ENCODE measurements around the gene LHFPL3.
"Not testable (repeated sequence)": the region's sequence is repeated elsewhere in the genome, so short reads cannot be mapped to it uniquely, and the experiment has no call there.

Gene LHFPL3

DNA sequence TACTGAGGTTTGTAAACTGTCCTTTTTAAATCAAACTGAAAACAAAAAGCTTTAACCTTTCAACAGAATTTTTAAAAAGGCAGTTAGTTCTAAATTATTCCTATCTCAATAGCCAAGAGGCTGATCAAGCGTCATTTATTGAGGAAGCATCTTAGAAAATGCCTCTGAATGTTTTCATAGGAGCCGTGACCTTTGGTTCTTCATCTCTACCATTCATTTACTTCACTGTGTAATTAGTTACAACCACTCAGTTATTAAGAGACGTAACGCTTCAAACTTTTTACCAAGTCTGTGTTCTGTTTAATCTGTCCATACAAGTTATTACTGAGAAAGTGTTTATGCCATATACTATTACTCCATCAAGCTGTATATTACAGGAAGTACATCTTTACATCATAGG is 578.2 kb downstream of the LHFPL3 start:
- H3K4me1 Mint-ChIP-seq (ENCODE audit: low read depth): no peaks in the 10 kb centered on the region

GRCh38 chr7:104908636-104909035 is 580.2 kb downstream of the LHFPL3 start:
- H3K27ac Mint-ChIP-seq: no peak overlapping the region
- H3K27me3 Mint-ChIP-seq (ENCODE audit: low read depth): peaks cover 21% of the 10 kb centered on the region
- no peaks in the 10 kb centered on the region for H3K36me3 Mint-ChIP-seq (ENCODE audit: low read depth)
- no peaks in the 10 kb centered on the region for H3K9me3 Mint-ChIP-seq
- no peak overlapping the region for H3K4me3 Mint-ChIP-seq
- no peaks in the 10 kb centered on the region for H3K4me1 Mint-ChIP-seq (ENCODE audit: low read depth)

More for the DNA sequence above, 578.2 kb downstream of the LHFPL3 start:
- Mint-ChIP-seq H3K27me3 (ENCODE audit: low read depth) (peaks cover 21% of the 10 kb centered on the region), H3K27ac (no peak overlapping the region), H3K4me3 (no peak overlapping the region), H3K9me3 (no peaks in the 10 kb centered on the region), H3K36me3 (ENCODE audit: low read depth) (no peaks in the 10 kb centered on the region)

DNA sequence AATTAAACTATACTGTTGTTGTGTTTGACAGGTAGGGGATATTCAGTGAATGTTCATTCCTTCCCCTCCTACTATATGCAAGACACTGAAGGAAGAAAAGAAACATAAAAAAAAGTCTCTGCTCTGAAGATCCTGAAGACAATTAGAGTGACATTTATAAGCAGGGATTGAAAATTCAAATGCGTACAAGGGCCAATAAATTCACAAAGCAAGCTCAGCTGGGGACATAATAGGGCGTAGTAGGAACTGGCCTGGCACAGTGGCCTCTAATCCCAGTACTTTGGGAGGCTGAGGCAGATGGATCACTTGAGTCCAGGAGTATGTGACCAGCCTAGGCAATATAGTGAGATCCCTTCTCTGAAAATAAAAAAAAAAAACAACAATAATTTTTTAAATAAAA is 580.7 kb downstream of the LHFPL3 start:
- H3K27me3 Mint-ChIP-seq (ENCODE audit: low read depth): peaks cover 24% of the 10 kb centered on the region
- no peaks in the 10 kb centered on the region for H3K9me3 Mint-ChIP-seq
- H3K4me3 Mint-ChIP-seq: no peak overlapping the region
- no peaks in the 10 kb centered on the region for H3K4me1 Mint-ChIP-seq (ENCODE audit: low read depth)
- no peak overlapping the region for H3K27ac Mint-ChIP-seq
- no peaks in the 10 kb centered on the region for H3K36me3 Mint-ChIP-seq (ENCODE audit: low read depth)

DNA sequence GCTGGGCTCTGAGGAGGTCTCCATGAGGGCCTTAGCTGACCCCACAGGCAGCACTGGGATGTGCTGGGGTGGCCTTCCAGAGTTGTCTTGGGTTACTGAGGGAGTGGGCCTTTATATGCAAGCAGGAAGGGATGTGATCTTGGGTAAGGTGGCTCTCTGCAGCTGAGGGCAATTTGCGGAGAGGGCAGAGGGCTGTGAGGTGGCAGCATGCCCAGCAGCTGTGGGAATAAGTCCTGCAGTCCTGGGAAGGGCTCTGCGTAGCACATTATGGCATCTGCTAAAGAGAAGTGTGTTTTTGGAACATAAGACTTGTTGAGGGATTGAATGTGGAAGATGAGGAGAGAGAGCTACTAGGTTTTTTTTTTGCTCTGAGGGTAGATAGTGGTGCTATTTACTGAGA is 586.0 kb downstream of the LHFPL3 start:
- no peaks in the 10 kb centered on the region for H3K9me3 Mint-ChIP-seq
- H3K4me3 Mint-ChIP-seq: no peak overlapping the region
- no peak overlapping the region for H3K27ac Mint-ChIP-seq
- H3K4me1 Mint-ChIP-seq (ENCODE audit: low read depth): peaks cover 2% of the 10 kb centered on the region
- no peaks in the 10 kb centered on the region for H3K36me3 Mint-ChIP-seq (ENCODE audit: low read depth)
- peaks cover 23% of the 10 kb centered on the region for H3K27me3 Mint-ChIP-seq (ENCODE audit: low read depth)

- Mint-ChIP-seq H3K4me1 (ENCODE audit: low read depth) (peaks cover 8% of the 10 kb centered on the region), H3K36me3 (ENCODE audit: low read depth) (no peaks in the 10 kb centered on the region), H3K9me3 (no peaks in the 10 kb centered on the region), H3K4me3 (no peak overlapping the region), H3K27me3 (ENCODE audit: low read depth) (peaks cover 3% of the 10 kb centered on the region), H3K27ac (no peak overlapping the region)
Observed at GRCh38 chr7:104921596-104921995, 593.2 kb downstream of the LHFPL3 start.

GRCh38 chr7:104922182-104923009 is 594.0 kb downstream of the LHFPL3 start:
- Mint-ChIP-seq H3K4me3 (no peak overlapping the region), H3K36me3 (ENCODE audit: low read depth) (no peaks in the 10 kb centered on the region), H3K27ac (no peak overlapping the region), H3K27me3 (ENCODE audit: low read depth) (peaks cover 3% of the 10 kb centered on the region), H3K9me3 (no peaks in the 10 kb centered on the region), H3K4me1 (ENCODE audit: low read depth) (peaks cover 8% of the 10 kb centered on the region)

DNA sequence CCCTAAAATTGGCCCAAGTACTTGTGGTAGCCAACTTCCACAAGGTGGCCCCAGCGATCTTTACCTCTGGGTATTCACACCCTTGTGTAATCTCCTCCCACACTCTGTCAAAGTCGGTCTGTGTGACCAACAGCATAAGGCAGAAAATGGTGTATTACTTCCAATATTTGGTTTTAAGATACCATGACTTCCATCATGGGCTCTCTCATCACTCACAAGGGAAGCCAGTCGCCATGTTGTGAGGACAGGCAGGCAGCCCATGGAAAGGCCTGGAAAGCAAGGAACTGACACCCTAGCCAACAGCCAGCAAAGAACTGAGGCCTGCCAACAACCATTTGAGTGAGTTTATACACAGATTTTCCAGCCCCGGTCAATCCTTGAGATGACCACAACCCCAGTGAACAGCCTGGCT is 594.6 kb downstream of the LHFPL3 start:
- peaks cover 8% of the 10 kb centered on the region for H3K4me1 Mint-ChIP-seq (ENCODE audit: low read depth)
- H3K36me3 Mint-ChIP-seq (ENCODE audit: low read depth): no peaks in the 10 kb centered on the region
- peak overlapping the region; percentile 18 for H3K27ac Mint-ChIP-seq
- H3K4me3 Mint-ChIP-seq: no peak overlapping the region
- peaks cover 3% of the 10 kb centered on the region for H3K27me3 Mint-ChIP-seq (ENCODE audit: low read depth)
- H3K9me3 Mint-ChIP-seq: no peaks in the 10 kb centered on the region

DNA sequence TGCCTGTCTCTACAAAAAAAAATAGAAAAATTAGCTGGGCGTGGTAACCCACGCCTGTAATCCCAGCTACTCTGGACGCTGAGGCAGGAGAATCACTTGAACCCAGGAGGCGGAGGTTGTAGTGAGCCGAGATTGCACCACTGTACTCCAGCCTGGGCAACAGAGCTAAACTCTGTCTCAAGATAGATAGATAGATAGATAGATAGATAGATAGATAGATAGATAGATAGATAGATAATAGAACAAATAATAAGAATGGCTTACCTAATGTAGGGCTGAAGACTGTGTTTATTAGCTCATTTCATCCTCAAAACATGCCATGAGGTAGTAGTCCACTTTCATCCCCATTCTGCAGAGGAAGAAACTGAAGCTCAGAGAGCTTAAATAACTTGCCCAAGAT is 597.8 kb downstream of the LHFPL3 start:
- not testable (repeated sequence) for H3K4me3 Mint-ChIP-seq; H3K27ac Mint-ChIP-seq; H3K36me3 Mint-ChIP-seq (ENCODE audit: low read depth); H3K9me3 Mint-ChIP-seq; H3K27me3 Mint-ChIP-seq (ENCODE audit: low read depth)
- H3K4me1 Mint-ChIP-seq (ENCODE audit: low read depth): peaks cover 11% of the 10 kb centered on the region

DNA sequence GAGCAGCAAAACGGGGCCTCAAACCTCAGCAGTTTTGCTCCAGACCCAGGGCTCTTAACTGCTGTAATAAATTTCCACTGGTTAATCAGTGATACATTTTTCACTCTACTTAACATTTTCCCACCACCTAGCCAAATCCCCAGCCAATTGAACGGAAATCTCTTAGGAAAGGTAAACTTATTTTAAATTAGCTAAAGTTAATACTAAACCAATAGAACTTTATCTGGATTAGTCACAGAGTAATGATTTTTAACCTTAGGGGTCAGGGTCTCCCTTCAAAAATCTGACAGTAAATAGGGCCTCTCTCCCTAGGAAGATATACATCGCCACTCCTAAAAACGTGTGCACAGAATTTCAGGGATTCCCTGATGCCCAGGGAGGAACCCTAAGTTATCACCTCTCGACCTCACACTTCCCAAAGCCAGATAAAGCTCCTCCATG is 598.2 kb downstream of the LHFPL3 start:
- no peak overlapping the region for H3K4me3 Mint-ChIP-seq
- no peaks in the 10 kb centered on the region for H3K27me3 Mint-ChIP-seq (ENCODE audit: low read depth)
- H3K4me1 Mint-ChIP-seq (ENCODE audit: low read depth): peaks cover 13% of the 10 kb centered on the region
- H3K27ac Mint-ChIP-seq: no peak overlapping the region
- H3K36me3 Mint-ChIP-seq (ENCODE audit: low read depth): no peaks in the 10 kb centered on the region
- H3K9me3 Mint-ChIP-seq: no peaks in the 10 kb centered on the region

- Mint-ChIP-seq H3K27ac (no peak overlapping the region), H3K4me1 (ENCODE audit: low read depth) (peaks cover 13% of the 10 kb centered on the region), H3K4me3 (no peak overlapping the region), H3K9me3 (no peaks in the 10 kb centered on the region), H3K27me3 (ENCODE audit: low read depth) (no peaks in the 10 kb centered on the region), H3K36me3 (ENCODE audit: low read depth) (no peaks in the 10 kb centered on the region)
Observed at GRCh38 chr7:104927055-104927454, 598.7 kb downstream of the LHFPL3 start.

DNA sequence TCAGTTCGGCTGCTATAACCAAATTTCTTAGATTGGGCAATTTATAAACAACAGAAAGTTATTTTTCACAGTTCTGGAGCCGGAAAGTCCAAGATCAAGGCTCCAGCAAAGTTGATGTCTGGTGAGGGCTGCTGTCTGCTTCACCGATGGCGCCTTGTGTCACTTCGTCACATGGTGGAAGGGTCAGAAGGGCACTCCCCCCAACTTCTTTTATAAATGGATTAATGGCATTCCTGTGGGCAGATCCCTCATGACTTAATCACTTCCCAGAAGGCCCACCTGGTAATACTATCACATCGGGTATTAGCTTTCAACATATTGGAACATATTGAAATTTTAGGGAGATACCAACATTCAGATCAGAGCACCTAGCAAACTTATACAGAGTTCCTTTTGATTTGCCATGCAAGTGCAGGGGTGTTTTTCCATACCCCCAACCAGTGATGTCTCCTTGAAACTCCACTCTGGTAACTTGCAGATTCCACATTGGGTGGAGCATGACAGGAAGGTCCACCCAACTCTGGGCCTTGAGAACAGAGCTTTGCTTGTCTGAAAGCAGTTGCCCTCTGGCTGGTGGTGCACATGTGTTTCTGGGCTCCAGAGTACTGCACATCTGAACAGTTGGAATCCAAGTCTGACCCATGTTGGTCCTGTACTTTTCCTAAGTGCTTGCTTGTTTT is 600.5 kb downstream of the LHFPL3 start:
- Mint-ChIP-seq H3K36me3 (ENCODE audit: low read depth) (no peaks in the 10 kb centered on the region), H3K9me3 (no peaks in the 10 kb centered on the region), H3K4me3 (no peak overlapping the region), H3K4me1 (ENCODE audit: low read depth) (peaks cover 7% of the 10 kb centered on the region), H3K27me3 (ENCODE audit: low read depth) (no peaks in the 10 kb centered on the region), H3K27ac (no peak overlapping the region)

- H3K4me1 Mint-ChIP-seq (ENCODE audit: low read depth): peaks cover 7% of the 10 kb centered on the region
- H3K9me3 Mint-ChIP-seq: no peaks in the 10 kb centered on the region
- H3K36me3 Mint-ChIP-seq (ENCODE audit: low read depth): no peaks in the 10 kb centered on the region
- no peak overlapping the region for H3K27ac Mint-ChIP-seq
- no peak overlapping the region for H3K4me3 Mint-ChIP-seq
- H3K27me3 Mint-ChIP-seq (ENCODE audit: low read depth): no peaks in the 10 kb centered on the region
Observed at GRCh38 chr7:104929921-104930320, 601.5 kb downstream of the LHFPL3 start.

DNA sequence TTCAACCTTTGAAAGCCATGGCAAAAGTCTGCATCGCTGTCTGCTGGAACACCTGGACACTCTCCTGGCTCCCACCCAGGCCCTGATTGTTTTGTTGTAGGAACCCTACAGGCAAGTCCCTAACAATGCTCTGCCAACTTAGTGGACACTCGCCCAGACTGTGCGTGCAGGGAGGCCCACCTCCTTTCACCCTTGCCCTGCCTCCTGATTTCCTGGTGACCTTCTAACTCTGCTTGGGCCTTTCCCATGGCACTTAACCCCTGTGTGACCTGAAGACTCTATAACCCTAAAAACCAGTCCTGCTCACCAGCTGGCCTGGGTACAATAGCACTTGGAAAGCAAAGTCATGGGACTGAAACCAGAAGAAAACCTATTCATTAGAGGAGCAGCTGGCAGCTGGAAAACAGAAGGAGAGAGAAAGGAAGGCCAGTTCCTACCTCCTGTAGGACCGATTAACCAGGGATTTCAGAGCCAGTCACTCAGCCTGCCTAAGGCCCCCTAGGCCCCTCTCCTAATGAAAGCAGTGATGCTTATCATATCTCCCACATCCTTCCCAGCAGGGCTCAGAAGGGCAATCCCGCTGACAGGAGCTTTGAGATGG is 602.9 kb downstream of the LHFPL3 start:
- H3K4me3 Mint-ChIP-seq: no peak overlapping the region
- no peaks in the 10 kb centered on the region for H3K9me3 Mint-ChIP-seq
- H3K27ac Mint-ChIP-seq: no peak overlapping the region
- no peaks in the 10 kb centered on the region for H3K27me3 Mint-ChIP-seq (ENCODE audit: low read depth)
- H3K4me1 Mint-ChIP-seq (ENCODE audit: low read depth): peaks cover 7% of the 10 kb centered on the region
- H3K36me3 Mint-ChIP-seq (ENCODE audit: low read depth): no peaks in the 10 kb centered on the region

DNA sequence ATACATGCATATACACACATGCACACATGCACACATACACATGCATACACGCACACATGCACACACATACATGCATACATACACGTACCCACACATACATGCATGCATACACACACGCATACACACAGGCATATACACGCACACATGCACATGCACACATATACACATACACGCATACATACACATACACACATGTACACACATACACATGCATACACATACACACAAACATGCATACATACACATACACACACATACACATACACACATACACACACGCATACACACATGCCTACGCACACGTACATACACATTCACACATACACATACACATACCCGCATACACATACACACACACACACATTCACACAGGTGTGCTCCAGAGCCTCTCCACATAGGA is 604.6 kb downstream of the LHFPL3 start:
- Mint-ChIP-seq H3K27me3 (ENCODE audit: low read depth) (no peaks in the 10 kb centered on the region), H3K36me3 (ENCODE audit: low read depth) (no peaks in the 10 kb centered on the region), H3K9me3 (no peaks in the 10 kb centered on the region), H3K4me1 (ENCODE audit: low read depth) (peaks cover 7% of the 10 kb centered on the region), H3K4me3 (no peak overlapping the region), H3K27ac (no peak overlapping the region)

GRCh38 chr7:104933521-104933988 is 605.2 kb downstream of the LHFPL3 start:
- H3K27me3 Mint-ChIP-seq (ENCODE audit: low read depth): no peaks in the 10 kb centered on the region
- H3K4me1 Mint-ChIP-seq (ENCODE audit: low read depth): peaks cover 7% of the 10 kb centered on the region
- no peak overlapping the region for H3K4me3 Mint-ChIP-seq

More at GRCh38 chr7:104933521-104933988, 605.2 kb downstream of the LHFPL3 start:
- H3K9me3 Mint-ChIP-seq: no peaks in the 10 kb centered on the region
- no peaks in the 10 kb centered on the region for H3K36me3 Mint-ChIP-seq (ENCODE audit: low read depth)
- H3K27ac Mint-ChIP-seq: no peak overlapping the region
